ENCODE measurements around the gene PTPRD.

The PTPRD gene

GRCh38 chr9:9679433-9679832 lies 933.4 kb downstream of the PTPRD start:
- no peak for TF ChIP-seq ZNF214 (tag by site-specific recombination; IDR thresholded peaks at IDR 0.05; ENCODE audit: borderline replicate concordance)
- TF ChIP-seq ZNF548 (tag by site-specific recombination; IDR thresholded peaks at IDR 0.05): no peak
- no peak for TF ChIP-seq ZNF658 (tag by site-specific recombination; IDR thresholded peaks at IDR 0.05)
- no peak for TF ChIP-seq ZNF404 (tag by site-specific recombination; IDR thresholded peaks at IDR 0.05)
- TF ChIP-seq SP3 (tag by site-specific recombination; IDR thresholded peaks at IDR 0.05): no peak
- no peak for TF ChIP-seq ZNF473 (tag by site-specific recombination; IDR thresholded peaks at IDR 0.05)
- TF ChIP-seq ZNF791 (tag by site-specific recombination; IDR thresholded peaks at IDR 0.05): no peak
- no peak for TF ChIP-seq ZNF629 (tag by site-specific recombination; IDR thresholded peaks at IDR 0.05)
- TF ChIP-seq ZNF18 (tag by site-specific recombination; IDR thresholded peaks at IDR 0.05): no peak
- no peak for TF ChIP-seq ZNF266 (tag by site-specific recombination; IDR thresholded peaks at IDR 0.05; ENCODE audit: low read depth)
- H3K4me1 ChIP-seq (ENCODE audit: control insufficient read depth, insufficient read depth, low read length): no peaks in the 10 kb centered on the region
- H3K27ac ChIP-seq (ENCODE audit: extremely low read depth, low read depth, low read length): no peak overlapping the region
- POLR2A ChIA-PET: no interaction called here
- H3K9me3 ChIP-seq (ENCODE audit: control insufficient read depth, insufficient read depth, low read depth, low read length): no peaks in the 10 kb centered on the region
- no peak overlapping the region for H3K4me3 ChIP-seq (ENCODE audit: low read depth, low read length)
- H3K36me3 ChIP-seq (ENCODE audit: control insufficient read depth in 2 of 2, insufficient read depth in 1 of 2, low read length in 2 of 2): no peaks in the 10 kb centered on the region
- CTCF ChIA-PET: no interaction called here

GRCh38 chr9:9674461-9674860 lies 938.3 kb downstream of the PTPRD start:
- ChIA-PET POLR2A (no interaction called here), CTCF (no interaction called here)
- no peaks in the 10 kb centered on the region for H3K36me3 ChIP-seq (ENCODE audit: control insufficient read depth in 2 of 2, insufficient read depth in 1 of 2, low read length in 2 of 2)
- TF ChIP-seq ZNF670 (tag by site-specific recombination; IDR thresholded peaks at IDR 0.05; ENCODE audit: low read depth) (no peak), CTCF (tag by site-specific recombination; IDR thresholded peaks at IDR 0.05) (no peak), KLF17 (tag by site-specific recombination; IDR thresholded peaks at IDR 0.05) (no peak), ZNF555 (tag by site-specific recombination; conservative IDR thresholded peaks at IDR 0.05) (no peak), ZFP3 (tag by site-specific recombination; IDR thresholded peaks at IDR 0.05; ENCODE audit: low read depth) (no peak), ZSCAN30 (tag by site-specific recombination; IDR thresholded peaks at IDR 0.05) (no peak), ZNF175 (tag by site-specific recombination; IDR thresholded peaks at IDR 0.05) (no peak)
- H3K9me3 ChIP-seq (ENCODE audit: control insufficient read depth, insufficient read depth, low read depth, low read length): no peaks in the 10 kb centered on the region
- no peaks in the 10 kb centered on the region for H3K4me1 ChIP-seq (ENCODE audit: control insufficient read depth, insufficient read depth, low read length)
- H3K27ac ChIP-seq (ENCODE audit: extremely low read depth, low read depth, low read length): no peak overlapping the region
- H3K4me3 ChIP-seq (ENCODE audit: low read depth, low read length): no peak overlapping the region

- H3K4me3 ChIP-seq (ENCODE audit: low read depth, low read length): no peak overlapping the region
- ChIA-PET POLR2A (no interaction called here), CTCF (no interaction called here)
- H3K36me3 ChIP-seq (ENCODE audit: control insufficient read depth in 2 of 2, insufficient read depth in 1 of 2, low read length in 2 of 2): no peaks in the 10 kb centered on the region
- no peaks in the 10 kb centered on the region for H3K9me3 ChIP-seq (ENCODE audit: control insufficient read depth, insufficient read depth, low read depth, low read length)
- no peaks in the 10 kb centered on the region for H3K4me1 ChIP-seq (ENCODE audit: control insufficient read depth, insufficient read depth, low read length)
- H3K27ac ChIP-seq (ENCODE audit: extremely low read depth, low read depth, low read length): no peak overlapping the region
- no peak for TF ChIP-seq ZBTB6 (tag by site-specific recombination; IDR thresholded peaks at IDR 0.05)
- no peak for TF ChIP-seq YY2 (tag by site-specific recombination; IDR thresholded peaks at IDR 0.05)
- no peak for TF ChIP-seq SALL2 (tag by site-specific recombination; IDR thresholded peaks at IDR 0.05; ENCODE audit: borderline replicate concordance)
- no peak for TF ChIP-seq YY1 (tag by site-specific recombination; IDR thresholded peaks at IDR 0.05)
- no peak for TF ChIP-seq ZNF138 (tag by site-specific recombination; IDR thresholded peaks at IDR 0.05; ENCODE audit: borderline replicate concordance)
- TF ChIP-seq ZNF132 (tag by site-specific recombination; IDR thresholded peaks at IDR 0.05; ENCODE audit: borderline replicate concordance): no peak
- TF ChIP-seq ZNF37A (tag by site-specific recombination; IDR thresholded peaks at IDR 0.05): no peak
- no peak for TF ChIP-seq ZNF529 (tag by site-specific recombination; IDR thresholded peaks at IDR 0.05; ENCODE audit: insufficient replicate concordance)
- no peak for TF ChIP-seq ZNF24 (tag by site-specific recombination; IDR thresholded peaks at IDR 0.05)
- TF ChIP-seq PRDM4 (tag by site-specific recombination; IDR thresholded peaks at IDR 0.05): no peak
Measured at GRCh38 chr9:9670454-9670853, 942.3 kb downstream of the PTPRD start.
